HG02870 (cell line): Measurements from ENCODE around the gene HPCAL4.

Source experiments
- ATAC-seq: cut with Tn5 transposase; IDR thresholded peaks from one replicate; pipeline ENCODE4 v1.9.1; 2021; ENCODE audit warnings: mild to moderate bottlenecking, moderate library complexity; ENCODE audit not compliant: unreplicated experiment

HPCAL4 gene

GRCh38 chr1:39652554-39652953 is 38.7 kb downstream of the HPCAL4 start:
- no peak for ATAC-seq

- no peak for ATAC-seq
These were observed 39.1 kb downstream of the HPCAL4 start for GRCh38 chr1:39652105-39652504.

DNA sequence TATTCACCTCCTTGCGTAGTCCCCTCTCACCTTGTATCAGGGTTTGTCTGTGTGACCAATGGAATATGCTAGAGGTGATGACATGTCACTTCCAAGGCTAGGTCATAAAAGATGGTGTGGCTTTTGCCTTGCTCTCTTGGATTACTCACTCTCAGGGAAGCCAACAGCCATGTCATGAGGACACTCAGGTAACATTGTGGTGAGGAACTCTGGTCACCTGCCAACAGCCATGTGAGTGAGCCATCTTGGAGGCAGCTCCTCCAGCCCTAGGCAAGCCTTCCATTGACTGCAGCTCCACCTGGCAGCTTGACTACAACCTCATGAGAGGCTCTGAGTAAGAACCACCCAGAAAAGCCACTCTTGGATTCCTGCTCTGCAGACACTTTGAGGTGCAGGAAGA is 40.8 kb downstream of the HPCAL4 start:
- ATAC-seq = no peak

- ATAC-seq = no peak
These were observed 41.5 kb downstream of the HPCAL4 start for GRCh38 chr1:39649636-39650185.

- ATAC-seq = no peak
These were observed 42.7 kb downstream of the HPCAL4 start for GRCh38 chr1:39648496-39648895.

- ATAC-seq = no peak
These were observed 44.0 kb downstream of the HPCAL4 start for GRCh38 chr1:39647247-39647646.

DNA sequence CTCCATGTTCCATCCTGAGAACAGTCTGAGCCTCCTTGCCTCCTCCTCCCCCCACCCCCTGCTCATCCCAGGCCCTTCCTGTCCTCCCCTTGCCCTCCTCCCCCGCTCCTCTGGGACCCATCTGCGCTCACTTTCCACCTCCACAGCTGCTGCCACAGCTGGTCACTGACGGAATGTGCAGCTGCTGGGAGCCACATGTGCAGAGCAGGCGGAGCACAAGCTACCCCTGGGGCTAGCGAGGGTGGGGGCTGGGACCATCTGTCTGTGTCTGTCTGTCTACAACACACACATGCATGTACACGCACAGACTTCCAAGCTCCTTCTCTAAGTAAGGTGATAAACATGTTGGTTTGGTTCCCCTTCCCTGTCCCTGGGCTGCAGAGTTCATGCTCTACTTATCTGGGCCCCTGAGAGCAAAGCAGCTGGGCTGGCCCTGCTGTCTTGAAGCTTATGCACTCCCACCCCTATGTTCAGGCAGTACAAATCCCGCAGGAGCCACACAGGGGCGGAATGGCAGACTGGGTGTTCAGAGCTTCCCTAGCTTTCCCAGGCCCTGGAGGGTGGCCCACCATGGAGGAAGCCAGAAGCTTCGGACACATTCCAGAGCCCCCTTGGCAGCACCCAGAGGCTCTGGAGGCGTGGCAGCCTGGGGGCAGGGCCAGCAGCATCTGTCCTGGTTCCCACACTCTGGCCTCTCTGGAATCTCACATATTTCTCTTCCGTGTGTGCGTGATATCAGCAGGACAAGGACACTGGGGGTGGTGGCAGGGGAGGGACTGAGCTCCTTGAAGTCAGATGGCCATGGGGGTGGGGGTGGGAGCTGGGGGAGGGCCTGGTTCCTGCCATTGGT is 44.8 kb downstream of the HPCAL4 start:
- ATAC-seq = no peak

DNA sequence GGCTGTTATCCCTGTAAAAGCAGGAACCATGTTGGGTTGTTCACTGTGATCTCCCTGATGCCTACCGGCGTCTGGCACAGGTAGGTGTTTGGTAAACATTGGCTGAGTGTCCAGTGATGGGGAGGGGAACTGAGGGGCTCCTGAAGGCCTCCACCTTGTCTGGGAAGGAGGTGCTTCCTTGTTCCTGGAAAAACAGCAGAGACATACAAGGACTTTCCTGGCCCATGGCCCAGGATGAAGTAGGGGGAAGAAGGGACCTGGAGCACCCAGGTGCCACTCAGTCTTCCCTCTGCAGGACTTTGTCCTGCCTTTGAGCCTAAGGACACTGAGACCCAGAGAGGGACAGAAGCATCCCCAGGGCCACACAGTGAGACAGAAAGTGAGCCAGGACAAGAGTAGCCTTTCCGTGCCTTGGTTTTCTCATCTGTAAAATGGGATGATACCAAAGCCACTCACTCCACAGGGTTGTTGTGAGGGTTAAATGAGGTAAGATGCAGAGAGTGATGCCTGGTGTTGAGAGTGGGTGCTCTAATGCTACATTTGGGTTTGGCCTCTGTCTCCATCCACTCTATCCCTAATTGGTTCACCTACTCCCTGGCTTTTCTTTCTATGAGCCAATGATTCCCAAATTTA is 45.7 kb downstream of the HPCAL4 start:
- ATAC-seq = no peak

- ATAC-seq = no peak
These were observed 47.5 kb downstream of the HPCAL4 start for GRCh38 chr1:39643705-39644104.

DNA sequence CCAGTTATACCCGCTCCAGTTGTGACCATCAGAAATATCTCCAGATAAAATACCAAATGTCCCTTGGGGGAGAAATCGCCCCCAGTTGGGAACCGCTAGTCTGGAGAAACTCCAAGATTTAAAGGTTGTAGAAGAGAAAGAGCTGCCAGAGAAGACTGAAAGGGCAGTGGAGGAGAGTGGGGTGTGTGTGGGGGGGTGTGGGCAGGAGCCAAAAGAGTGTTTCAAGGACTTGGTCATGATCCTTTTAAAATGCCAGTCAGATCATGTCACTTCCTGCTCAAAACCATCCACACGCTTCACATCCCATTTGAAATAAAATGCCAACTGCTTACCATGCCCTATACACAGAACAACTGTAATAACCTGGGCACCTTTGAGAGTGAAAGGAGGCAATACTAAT is 48.4 kb downstream of the HPCAL4 start:
- no peak for ATAC-seq

GRCh38 chr1:39640861-39641260 is 50.4 kb downstream of the HPCAL4 start:
- ATAC-seq = no peak

DNA sequence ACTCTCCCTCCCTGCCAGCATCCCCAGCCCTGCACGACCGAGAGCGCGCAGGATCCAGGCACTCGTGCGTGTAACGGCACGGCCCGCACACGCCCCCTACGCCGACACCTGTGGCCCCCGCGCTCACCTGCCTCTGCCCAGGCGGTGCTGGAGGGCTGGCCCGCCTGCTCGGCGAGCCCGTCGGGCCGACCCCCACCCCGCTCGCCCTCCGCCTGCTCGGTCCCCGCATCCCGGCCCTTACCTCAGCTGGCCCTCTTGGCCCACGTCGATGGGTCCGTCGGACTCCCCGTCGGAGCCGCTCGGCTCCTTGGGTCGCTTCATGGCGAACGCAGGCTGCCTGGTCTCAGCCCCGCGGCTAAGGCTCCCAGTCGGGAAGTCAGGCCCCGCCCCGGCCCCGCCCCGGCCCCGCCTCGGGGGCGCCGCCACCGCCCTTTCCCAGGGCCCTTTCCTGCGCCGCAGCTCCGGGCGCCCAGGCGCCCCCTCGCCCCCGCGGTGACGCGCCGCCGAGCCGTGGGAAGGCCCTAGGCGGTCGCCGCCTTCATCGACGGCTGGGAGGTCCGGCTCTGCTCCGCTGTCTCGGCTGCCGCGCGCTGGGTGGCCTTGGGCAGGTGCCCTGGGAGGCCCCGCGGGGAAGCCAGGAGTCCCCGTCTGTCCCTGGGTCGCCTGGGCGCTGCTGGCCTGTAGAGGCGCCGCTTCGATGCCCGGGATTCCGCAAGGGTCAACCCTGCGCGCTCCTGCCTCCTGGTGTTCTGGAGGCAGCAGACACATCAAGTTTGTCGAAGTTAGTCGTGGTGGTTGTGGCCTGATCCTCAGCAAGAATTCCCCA is 51.7 kb downstream of the HPCAL4 start, which contains the start of gene HEYL:
HEYL (minus strand) TSS at position 339 of the 826 bp plus-strand sequence; CDS start at position 321, 18 bp downstream.
- no peak for ATAC-seq

- ATAC-seq = no peak
These were observed 52.3 kb downstream of the HPCAL4 start for GRCh38 chr1:39638965-39639304.

GRCh38 chr1:39637361-39637760 is 53.9 kb downstream of the HPCAL4 start:
- no peak for ATAC-seq

DNA sequence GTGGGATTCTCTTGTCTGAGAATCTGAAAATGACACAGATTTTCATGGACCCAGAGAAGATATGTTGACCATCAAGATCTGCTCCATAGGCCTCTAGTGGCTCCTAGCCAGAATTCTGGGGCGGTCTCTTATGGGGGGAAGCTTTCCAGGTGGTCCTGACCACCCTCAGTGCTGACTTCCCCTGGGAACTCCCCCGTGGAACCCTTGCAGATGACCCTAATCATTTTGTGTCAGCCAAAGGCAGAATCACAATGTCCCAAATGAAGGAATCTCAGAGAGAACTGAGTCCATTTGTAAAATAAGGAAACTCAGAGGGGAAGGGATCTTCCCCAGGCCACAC is 55.4 kb downstream of the HPCAL4 start:
- ATAC-seq = no peak

- ATAC-seq = no peak
These were observed 55.9 kb downstream of the HPCAL4 start for GRCh38 chr1:39635205-39635870.

DNA sequence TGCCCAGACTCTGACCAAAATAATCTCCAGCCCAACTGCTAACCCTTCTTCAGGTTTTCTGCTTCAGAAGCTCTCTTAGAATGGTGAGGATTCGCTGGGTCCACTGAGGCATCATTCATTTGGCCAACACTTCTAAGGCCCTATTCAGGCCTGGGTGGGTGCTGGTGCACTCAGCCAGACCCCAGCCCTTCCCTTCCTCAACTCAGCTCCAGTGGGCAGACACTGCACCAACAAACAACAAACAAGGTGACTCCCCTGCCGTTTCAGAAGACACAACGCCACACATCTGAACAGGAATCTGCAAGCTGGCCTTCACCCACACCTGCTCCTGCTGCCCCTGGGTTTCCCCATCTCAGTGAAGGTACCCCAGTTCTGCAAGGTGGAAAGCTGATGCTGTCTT is 57.8 kb downstream of the HPCAL4 start:
- no peak for ATAC-seq

DNA sequence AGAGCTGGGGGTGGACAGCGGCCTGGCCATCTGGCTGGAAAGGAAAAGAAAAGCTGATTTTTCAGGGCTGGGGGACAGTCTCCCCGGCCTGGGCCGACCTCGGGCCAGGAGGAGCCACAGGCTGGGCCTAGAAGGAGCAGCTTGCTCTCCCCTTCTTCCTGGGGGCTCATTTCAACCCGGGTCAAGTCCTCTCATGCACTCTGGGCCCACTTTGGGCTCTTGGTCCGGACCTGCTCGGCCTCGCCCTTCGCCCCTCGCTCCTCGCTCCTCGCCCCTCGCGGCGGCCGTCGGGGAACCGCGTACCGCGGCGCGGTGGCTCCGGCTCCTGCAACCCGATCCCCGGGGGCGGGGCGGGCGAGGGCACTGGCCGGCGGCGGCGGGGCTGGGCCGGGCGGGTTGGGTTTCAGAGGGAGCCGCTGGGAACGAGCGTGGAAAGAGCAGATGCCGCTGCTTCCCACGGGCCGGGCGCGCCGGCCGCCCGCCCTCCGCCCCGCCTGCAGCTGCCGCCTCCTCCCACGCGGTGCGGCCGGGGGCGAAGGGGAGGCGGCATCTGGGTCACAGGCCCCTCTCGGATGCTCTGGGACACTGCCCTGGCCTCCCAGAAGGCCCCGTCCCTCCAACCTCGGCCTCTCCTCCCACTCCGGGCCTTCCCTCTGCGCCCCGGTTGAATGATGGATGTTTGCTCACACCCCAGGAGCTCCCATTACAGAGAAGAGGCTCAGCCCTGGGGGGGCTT is 58.4 kb downstream of the HPCAL4 start:
- no peak for ATAC-seq

DNA sequence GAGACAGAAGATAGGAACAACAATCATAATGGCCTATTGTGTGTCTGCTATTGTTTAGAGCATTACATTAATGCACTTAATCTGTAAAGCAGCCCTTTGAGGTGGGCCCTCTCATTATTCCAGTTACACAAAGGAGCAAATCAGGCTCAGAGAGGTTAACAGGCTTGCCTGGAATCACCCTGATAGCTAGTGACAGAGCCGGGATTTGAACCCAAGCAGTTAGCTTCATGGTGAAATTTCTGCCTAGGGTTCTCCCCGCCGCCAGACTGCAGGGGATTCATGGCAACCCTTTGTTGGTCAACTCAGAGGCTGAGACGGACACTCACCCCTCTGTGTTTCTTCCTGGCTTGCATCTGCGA is 58.9 kb downstream of the HPCAL4 start:
- ATAC-seq = no peak
